ENCODE data around the gene TMSB4X. TPM values are rescaled to one million over a fixed set of nuclear protein-coding genes. Genes with fewer than 3 reads are reported as not detected.

The TMSB4X gene
- total RNA-seq, 1 donor from 2014 or later: 14,202 TPM

DNA sequence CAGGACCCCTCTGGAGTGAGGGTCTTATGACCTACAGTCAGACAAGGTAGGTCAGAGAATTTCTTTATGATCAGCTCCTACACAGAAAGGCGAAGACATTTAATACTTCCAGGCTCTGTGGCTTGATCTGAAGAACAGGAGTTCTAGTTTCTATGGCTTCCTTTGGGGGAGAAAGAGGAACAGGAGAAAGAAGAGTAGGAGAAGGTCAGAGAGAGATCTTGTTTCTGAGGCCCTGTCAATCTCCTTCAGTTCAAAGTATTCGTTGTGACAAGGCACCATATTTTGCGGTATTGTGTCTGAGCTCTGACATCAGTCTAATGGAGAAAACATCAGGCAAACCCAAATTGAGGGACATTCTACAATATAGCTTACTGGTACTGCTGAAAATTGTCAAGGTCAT, 16.7 kb downstream of the TMSB4X start:
- intact Hi-C loops (cut with micrococcal nuclease): no loop called here

GRCh38 chrX:12992544-12993118, 17.7 kb downstream of the TMSB4X start:
- intact Hi-C loops (cut with micrococcal nuclease): no loop called here

DNA sequence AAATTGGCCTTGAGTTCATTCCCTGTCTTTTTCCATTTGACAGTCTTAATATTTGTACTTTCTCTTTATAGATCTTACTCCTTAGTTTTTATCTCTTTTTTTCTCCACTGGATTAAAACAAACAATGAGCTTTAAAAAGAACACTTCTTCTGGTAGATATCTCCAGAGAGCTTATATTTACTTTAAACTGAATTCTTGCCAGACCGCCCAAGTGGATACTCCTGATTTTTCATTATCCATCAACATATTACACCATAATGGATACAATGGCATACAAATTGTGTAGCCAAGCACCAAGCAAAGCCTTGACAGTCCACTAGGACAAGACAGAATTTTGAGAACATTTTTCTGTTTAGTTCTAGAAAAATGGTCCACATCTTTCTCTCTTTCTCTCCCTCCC, 18.9 kb downstream of the TMSB4X start:
- intact Hi-C loops (cut with micrococcal nuclease): no loop called here

- intact Hi-C loops (cut with micrococcal nuclease): no loop called here
Observed at GRCh38 chrX:12994321-12994720, 19.4 kb downstream of the TMSB4X start.

- intact Hi-C loops (cut with micrococcal nuclease): no loop called here
Observed at GRCh38 chrX:12996934-12997435, 22.1 kb downstream of the TMSB4X start.

DNA sequence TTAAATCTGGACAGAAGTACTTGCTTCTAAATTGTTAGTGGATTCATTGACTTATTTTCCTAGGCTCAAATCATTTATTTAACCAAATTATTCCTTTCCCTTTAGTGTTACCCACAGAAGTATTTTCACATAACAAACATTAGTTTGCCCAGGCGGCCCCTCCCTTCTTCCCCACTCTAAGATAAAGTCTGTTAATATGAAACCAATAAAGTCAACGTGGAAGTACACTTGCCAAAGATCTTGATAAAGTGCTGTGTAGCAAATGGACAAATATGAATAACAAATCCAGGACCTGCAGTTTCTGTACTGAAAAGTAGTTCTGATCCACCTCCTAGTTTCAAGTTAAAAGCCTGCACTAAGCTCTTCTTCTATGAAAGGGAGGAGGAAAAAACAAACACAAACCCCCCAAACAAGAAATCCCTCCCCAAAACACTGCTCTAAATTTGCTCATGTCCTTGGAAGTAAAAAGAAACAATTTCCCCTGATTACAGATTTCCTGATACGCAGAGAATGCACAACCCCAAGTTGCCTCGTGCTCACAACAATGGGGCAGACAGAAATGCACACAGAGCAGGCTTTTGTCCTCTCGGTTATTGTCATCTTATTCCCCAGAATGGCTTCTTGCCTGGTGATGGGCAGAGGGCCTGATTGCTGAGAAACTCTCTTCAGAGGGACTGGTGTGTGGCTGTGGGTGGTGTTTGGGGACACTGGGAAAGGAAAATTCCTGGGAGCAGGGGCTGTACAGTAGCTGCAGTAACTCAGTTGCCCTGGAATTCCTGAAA, 23.2 kb downstream of the TMSB4X start:
- intact Hi-C loops (cut with micrococcal nuclease): loop anchor here (1.0 to 2.0 kb wide), 2 partner anchors 15 to 48 kb away; no protein-coding TSS in a partner anchor

DNA sequence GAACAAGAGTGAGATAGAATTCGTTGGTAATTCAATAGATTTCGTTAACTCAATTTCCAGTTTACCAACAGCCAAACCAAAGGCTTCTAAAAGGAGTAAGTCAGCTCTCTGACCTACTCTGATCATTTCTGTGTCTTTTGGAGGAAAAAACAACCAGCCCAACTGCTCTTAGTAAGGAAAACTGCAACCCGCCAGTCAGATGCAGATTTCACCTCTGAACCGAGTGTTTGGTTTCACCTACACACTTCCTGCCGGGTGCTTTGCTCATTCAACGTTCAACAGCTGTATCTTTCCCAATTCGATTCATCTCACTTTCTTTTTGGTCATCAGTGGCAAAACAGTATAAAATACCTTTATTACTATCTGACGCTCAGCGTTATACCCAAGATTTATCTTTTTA, 24.5 kb downstream of the TMSB4X start:
- intact Hi-C loops (cut with micrococcal nuclease): loop anchor here (1.0 to 2.0 kb wide), 4 partner anchors 13 to 52 kb away; no protein-coding TSS in a partner anchor

- intact Hi-C loops (cut with micrococcal nuclease): loop anchor here (1.0 kb wide), 1 partner anchor 87 kb away; no protein-coding TSS in a partner anchor
Observed at GRCh38 chrX:13000301-13000811, 25.4 kb downstream of the TMSB4X start.

DNA sequence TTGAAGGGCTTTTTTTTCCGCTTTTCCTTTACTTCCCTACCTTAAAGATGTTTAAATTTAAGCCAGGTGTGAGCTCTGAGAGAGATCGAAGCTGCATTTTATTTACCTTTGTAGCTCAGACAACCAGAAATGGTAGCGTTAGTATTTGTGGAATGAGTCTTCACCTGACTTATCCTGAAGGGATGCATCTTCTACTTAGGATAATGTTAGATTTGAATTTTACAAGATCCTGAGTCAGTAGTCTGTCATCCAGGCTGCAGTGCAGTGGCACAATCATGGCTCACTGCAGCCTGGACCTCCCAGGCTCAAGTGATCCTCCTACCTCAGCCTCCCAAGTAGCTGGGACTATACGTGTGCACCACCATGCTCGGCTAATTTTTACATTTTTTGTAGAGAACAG, 26.2 kb downstream of the TMSB4X start:
- intact Hi-C loops (cut with micrococcal nuclease): no loop called here

DNA sequence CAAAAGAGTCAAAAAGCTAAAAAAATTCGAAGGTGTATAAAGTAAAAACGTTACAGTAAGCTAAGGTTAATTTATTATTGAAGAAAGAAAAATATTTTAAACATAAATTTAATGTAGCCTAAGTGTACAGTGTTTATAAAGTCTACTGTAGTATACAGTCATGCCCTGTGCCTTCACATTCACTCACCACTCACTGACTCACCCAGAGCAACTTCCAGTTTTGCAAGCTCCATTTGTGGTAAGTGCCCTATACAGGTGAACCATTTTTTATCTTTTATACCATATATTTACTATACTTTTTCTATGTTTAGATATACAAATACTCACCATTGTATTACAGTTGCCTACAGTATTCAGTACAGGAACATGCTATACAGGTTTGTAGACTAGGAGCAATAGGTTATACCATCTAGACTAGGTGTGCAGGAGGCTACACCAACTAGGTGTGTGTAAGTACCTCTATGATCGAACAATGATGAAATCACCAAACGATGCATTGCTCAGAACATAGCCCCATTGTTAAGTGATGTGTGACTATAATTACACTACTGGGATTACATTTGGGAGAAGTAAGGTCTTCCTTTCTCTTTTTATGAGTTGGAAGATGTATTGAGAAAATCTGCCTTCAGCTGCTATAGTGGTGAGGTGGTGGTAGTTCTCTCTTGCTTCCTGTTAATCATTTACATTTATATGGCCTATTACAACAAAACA, 27.2 kb downstream of the TMSB4X start:
- intact Hi-C loops (cut with micrococcal nuclease): loop anchor here (1.0 kb wide), 1 partner anchor 74 kb away; no protein-coding TSS in a partner anchor

DNA sequence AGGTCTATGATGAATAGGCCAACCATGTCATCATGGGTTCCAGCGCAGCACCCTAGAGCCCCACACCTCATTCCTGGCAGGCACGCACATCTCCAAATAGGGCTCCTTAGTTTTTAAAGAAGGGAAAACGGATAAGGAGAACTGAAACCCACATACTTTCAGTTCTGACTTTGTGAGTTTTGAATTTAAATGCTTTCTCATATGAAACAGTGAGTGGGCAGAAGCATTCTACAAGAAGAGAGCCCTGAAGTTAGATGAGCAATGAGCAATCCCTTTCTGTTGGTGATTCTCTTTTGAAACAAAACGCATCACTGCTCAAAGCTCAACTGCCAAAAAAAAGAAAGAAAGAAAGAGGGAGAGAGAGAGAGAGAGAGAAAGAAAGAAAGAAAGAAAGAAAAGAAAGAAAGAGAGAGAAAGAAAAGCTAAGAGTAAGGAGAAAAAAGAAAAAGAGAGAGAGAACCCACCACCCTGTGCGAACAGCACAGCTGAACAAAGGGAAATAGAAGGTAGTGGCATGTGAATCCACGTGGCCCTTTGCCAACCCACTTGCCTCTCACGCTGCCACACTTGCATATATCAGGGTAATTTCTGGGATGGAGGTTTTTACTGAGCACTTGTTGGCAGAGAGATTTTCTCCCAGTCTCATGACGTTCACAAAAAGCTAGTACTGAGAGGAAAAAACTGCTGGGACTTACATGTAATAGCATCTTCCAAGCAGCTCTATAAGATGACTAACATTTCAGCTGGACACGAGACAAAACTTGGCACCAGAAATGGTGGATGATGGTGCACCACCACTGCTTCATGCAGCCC, 31.0 kb downstream of the TMSB4X start:
- intact Hi-C loops (cut with micrococcal nuclease): loop anchor here (1.0 to 2.0 kb wide), 2 partner anchors 7 to 21 kb away; no protein-coding TSS in a partner anchor

DNA sequence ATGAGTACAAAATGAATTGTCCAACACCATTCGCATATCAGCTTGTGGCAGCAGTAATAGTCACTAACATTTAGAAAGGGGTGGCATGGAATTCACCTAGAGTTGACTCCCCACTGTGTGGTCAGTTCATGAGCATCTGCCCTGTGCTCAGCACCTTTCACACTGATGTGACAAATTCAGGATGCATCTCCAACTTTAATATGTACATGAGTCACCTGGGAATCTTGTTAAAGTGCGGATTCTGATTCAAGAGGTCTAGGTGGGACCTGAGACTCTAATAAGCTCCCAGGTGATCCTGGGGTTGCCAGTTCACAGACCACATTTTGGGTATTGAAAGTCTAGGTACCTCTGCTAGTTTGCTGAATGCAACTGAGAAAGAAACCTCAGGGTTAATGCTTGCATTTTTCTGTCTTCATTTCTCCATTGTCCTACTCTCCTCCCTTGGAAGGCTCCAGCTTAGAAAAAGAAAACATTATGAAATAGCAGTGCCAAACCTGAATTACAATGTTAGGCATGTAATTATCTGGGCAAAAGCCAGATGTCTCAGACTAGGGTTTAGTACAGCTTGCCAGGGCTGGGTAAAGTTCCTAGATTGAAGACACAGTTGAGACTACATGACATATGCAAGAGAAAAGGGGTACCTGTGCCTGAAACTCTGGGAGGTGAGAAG, 32.7 kb downstream of the TMSB4X start:
- intact Hi-C loops (cut with micrococcal nuclease): no loop called here

DNA sequence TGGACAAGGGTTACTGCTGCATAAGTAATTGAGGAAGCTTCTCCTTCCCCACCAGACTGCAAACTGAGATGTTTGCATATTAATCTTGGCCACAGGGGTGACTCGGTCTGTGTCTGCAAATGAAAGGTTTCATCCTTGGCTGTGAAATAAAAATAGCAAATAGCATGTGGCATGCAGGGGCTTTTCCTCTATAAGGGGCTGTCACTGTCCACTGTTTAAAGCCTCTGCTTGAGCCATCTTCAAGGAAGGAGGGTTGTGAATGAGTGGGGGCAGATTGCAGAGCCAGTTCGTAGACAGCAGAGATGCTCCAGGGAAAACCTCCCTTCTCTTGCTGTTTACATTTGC, 33.3 kb downstream of the TMSB4X start:
- intact Hi-C loops (cut with micrococcal nuclease): no loop called here

- intact Hi-C loops (cut with micrococcal nuclease): no loop called here
Observed at GRCh38 chrX:13008851-13009250, 33.9 kb downstream of the TMSB4X start.

- intact Hi-C loops (cut with micrococcal nuclease): no loop called here
Observed at GRCh38 chrX:13009273-13009672, 34.4 kb downstream of the TMSB4X start.

DNA sequence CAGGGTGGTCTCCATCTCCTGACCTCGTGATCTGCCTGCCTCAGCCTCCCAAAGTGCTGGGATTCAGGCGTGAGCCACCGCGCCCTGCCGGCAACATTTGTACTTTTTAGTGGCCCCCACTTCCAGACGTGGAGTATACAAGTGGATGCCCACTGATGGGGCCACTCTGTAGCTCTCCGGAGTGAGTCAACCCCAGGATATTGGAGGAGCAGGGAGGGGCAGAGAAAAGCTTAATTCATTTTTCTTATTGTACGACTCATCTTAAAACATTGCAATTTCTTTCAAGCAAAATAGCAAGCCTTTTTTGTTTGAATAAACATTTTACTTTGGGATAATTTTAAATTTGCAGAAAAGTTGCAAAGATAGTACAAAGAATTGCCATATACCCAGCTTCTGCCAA, 34.9 kb downstream of the TMSB4X start:
- intact Hi-C loops (cut with micrococcal nuclease): loop anchor here (5.0 kb wide), 1 partner anchor 33 kb away; the partner anchor contains the start of gene TMSB4X

GRCh38 chrX:13010546-13010945, 35.6 kb downstream of the TMSB4X start:
- intact Hi-C loops (cut with micrococcal nuclease): loop anchor here (5.0 kb wide), 1 partner anchor 33 kb away; the partner anchor contains the start of gene TMSB4X

DNA sequence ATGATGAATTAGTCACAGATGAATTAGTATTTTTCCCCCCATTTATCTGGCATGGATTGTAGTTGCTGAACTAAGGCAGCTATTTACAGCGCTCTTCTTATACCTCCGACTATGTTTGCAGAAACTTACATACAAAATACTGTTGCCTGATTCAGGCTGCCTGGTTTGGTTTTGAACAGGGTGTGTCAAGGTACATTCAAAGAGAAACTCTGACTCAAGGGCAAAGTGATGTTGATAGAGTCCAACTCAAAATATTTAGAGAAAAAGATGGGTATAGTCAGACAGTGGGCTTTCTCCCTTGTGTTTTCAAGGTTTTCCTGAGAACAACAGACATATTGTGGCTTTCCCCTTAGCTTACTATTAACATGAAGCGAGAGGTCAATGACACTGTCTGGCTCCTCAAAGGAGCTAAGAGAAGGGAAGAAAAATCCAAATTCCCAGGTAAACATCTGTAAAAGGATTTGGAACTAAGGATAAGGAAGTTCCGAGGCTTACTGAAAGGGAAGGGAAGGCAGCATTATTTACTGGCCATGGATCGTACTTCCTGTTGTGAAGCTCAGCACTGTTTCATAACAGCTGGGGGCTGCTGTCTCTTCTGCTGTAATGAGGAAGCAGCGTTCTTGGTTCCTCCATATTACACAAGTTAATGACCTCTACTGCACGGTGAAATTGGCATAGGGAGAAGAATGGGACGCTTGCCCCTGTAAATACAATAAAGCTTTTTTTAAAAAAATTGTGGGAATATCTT, 38.6 kb downstream of the TMSB4X start:
- intact Hi-C loops (cut with micrococcal nuclease): loop anchor here (1.0 to 5.0 kb wide), 4 partner anchors 8 to 37 kb away; partner anchors contain the start of gene TMSB4X
